Activated naive CD4-positive, alpha-beta T cell treated with anti-CD3 and anti-CD28 coated beads, Interleukin-2, amount 10 ng/mL, durations not matched to agents 7 days and 5 days (primary cell): ENCODE measurements around the gene NTN4.
"Not testable (repeated sequence)": the region's sequence is repeated elsewhere in the genome, so short reads cannot be mapped to it uniquely, and the experiment has no call there.

Experiments used
- CTCF ChIA-PET: fragments of 350-600 bp; sonication (Branson Sonifier 250); formaldehyde crosslinking; loops from one replicate; lab custom pipeline; 2021; ENCODE audit warnings: antibody characterized with exemption; lab: Charles Lee
- DNase-seq: peaks from one replicate; pipeline ENCODE4 v3.0.0-alpha.2; 2020
- H3K27ac Mint-ChIP-seq: one replicate; pipeline ENCODE4 v1.8.0; 2021; ENCODE audit warnings: mild to moderate bottlenecking, moderate library complexity, mixed read lengths
- H3K27me3 Mint-ChIP-seq: one replicate; pipeline ENCODE4 v1.8.0; 2021; ENCODE audit warnings: mild to moderate bottlenecking, mixed read lengths
- H3K36me3 Mint-ChIP-seq: one replicate; pipeline ENCODE4 v1.8.0; 2021; ENCODE audit warnings: mixed read lengths
- H3K4me1 Mint-ChIP-seq: one replicate; pipeline ENCODE4 v1.8.0; 2021; ENCODE audit warnings: mixed read lengths
- H3K4me3 Mint-ChIP-seq: one replicate; pipeline ENCODE4 v1.8.0; 2021; ENCODE audit warnings: mild to moderate bottlenecking, moderate library complexity, mixed read lengths
- H3K9me3 Mint-ChIP-seq: one replicate; pipeline ENCODE4 v1.8.0; 2021; ENCODE audit warnings: mixed read lengths

NTN4 gene

DNA sequence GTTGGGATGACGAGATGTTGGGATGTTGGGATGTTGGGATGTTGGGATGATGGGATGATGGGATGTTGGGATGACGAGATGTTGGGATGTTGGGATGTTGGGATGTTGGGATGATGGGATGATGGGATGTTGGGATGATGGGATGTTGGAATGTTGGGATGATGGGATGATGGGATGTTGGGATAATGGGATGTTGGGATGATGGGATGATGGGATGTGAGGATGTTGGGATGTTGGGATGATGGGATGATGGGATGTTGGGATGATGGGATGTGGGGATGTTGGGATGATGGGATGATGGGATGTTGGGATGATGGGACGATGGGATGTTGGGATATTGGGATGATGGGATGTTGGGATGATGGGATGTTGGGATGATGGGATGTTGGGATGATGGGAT, 135.9 kb downstream of the NTN4 start:
- H3K27ac Mint-ChIP-seq, H3K36me3 Mint-ChIP-seq, H3K4me3 Mint-ChIP-seq, H3K9me3 Mint-ChIP-seq, H3K27me3 Mint-ChIP-seq, H3K4me1 Mint-ChIP-seq, CTCF ChIA-PET, DNase-seq: not testable (repeated sequence)

DNA sequence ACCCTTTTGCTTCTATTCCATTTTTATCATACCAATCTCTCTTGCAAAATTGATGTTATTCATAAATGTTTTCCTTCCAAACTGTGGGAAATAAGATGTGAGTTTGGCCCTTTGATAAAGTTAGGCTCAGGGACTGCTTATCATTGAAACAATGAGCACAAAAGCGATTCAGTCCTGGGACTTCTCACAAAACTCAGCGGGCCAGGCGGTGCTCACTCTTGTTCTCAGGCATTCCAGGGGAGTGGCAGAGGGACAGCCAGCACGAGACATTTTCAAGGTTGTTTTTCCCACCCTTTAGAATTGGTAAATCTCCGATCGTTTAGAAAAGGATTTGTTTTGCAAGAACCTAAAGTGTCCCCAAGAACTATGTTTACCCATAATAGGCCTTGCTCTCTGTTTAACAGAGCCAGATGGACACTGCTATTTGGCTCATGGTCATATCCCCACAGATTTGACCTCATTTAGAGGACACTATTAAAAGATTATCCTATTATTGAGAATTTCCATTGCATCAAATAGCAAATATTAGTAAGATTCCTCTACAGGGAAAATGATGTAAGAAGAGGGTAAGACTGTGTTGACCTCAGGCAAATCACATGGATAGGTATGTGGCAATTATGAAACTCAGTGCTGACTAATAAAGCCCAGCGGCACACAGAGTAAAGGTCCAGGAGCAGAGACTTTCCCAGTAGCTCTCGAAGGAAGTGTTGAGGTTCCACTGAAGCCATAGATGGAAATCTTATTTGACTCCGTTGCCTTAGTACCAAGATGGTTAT, 136.6 kb downstream of the NTN4 start:
- H3K4me1 Mint-ChIP-seq = no peaks in the 10 kb centered on the region
- DNase-seq = no peak
- H3K27me3 Mint-ChIP-seq = no peaks in the 10 kb centered on the region
- H3K36me3 Mint-ChIP-seq = no peaks in the 10 kb centered on the region
- no peak overlapping the region for H3K27ac Mint-ChIP-seq
- CTCF ChIA-PET = no interaction called here
- peaks cover 5% of the 10 kb centered on the region for H3K9me3 Mint-ChIP-seq
- H3K4me3 Mint-ChIP-seq = no peak overlapping the region

DNA sequence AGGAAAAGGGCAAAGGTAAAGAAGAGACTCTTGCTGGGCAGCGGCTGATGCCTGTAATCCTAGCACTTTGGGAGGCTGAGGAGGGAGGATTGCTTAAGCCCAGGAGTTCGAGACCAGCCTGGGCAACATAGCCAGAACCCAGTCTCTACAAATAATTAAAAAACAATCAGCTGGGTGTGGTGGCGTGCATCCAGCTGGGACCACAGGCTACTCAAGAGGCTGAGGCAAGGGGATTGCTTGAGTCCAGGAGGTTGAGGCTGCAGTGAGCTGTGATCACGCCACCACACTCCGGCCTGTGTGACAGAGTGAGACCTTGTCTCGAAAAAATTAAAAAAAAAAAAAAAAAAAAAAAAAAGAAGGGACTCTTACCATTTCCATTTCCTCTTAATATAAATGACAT, 138.9 kb downstream of the NTN4 start:
- Mint-ChIP-seq H3K4me1 (no peaks in the 10 kb centered on the region), H3K9me3 (peaks cover 5% of the 10 kb centered on the region), H3K36me3 (no peaks in the 10 kb centered on the region), H3K4me3 (no peak overlapping the region), H3K27me3 (peaks cover 4% of the 10 kb centered on the region), H3K27ac (no peak overlapping the region)
- CTCF ChIA-PET = no interaction called here
- no peak for DNase-seq

DNA sequence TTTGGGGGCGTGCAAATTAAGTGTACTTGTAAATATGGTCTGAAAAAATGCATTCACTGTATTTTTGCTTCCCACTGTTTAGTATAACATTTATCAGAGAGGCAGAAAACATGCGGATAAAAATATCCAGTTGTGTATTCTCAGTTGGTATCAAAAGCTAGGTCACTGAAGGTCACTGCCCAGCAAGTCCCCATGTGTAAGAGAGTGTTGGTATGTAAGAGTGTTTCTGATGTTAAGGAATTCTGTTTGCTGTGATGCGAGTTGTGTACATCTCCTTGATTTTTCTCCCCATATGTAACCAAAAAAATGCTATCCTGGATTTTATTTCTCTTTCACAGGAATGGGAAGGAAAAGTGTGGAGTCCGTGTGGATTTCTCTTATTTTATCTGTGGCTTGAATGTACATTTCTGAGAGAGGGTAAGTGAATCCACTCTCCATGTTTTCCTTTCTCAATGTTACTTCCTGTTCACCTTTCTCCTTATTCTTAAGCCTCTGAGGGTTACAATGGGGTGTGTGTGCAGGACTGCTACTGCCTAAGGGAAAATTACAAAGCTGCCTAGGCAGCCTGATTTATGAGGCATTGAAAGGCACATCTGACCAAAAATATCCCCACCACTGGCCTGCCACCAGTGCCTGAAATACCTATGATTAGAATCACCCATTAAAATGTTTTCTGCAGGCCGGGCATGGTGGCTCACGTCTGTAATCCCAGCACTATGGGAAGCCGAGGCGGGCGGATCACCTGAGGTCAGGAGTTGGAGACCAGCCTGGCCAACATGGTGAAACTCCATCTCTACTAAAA, 141.4 kb downstream of the NTN4 start:
- Mint-ChIP-seq H3K27ac (no peak overlapping the region), H3K9me3 (peaks cover under 1% of the 10 kb centered on the region), H3K4me3 (no peak overlapping the region), H3K4me1 (no peaks in the 10 kb centered on the region), H3K27me3 (peaks cover 4% of the 10 kb centered on the region), H3K36me3 (no peaks in the 10 kb centered on the region)
- no peak for DNase-seq
- CTCF ChIA-PET = no interaction called here

GRCh38 chr12:95646781-95647190, 143.8 kb downstream of the NTN4 start:
- H3K9me3 Mint-ChIP-seq = no peaks in the 10 kb centered on the region
- H3K27me3 Mint-ChIP-seq = peaks cover 4% of the 10 kb centered on the region
- no peak overlapping the region for H3K4me3 Mint-ChIP-seq
- no peaks in the 10 kb centered on the region for H3K36me3 Mint-ChIP-seq
- DNase-seq = no peak
- CTCF ChIA-PET = no interaction called here
- H3K4me1 Mint-ChIP-seq = no peaks in the 10 kb centered on the region
- no peak overlapping the region for H3K27ac Mint-ChIP-seq

DNA sequence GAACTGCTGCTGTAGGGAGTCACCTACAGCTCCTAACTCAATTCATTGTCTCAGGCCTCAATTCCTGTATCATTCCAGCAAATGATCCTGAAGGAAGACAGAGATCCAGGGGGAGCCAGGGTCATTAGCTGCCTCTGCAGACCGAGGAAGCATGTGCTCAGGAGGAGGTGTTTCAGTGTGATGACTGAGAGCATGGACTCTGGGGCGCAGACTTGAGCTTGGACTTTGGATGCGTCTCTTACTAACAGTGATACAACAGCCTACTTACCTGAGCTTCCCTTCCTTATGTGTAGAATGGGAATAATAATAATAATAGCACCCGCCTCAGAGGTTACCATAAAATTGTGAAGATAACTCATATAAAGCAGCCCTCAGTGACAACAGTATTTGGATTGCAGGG, 147.3 kb downstream of the NTN4 start:
- Mint-ChIP-seq H3K27me3 (peaks cover 4% of the 10 kb centered on the region), H3K9me3 (no peaks in the 10 kb centered on the region), H3K27ac (no peak overlapping the region), H3K36me3 (no peaks in the 10 kb centered on the region), H3K4me3 (no peak overlapping the region), H3K4me1 (no peaks in the 10 kb centered on the region)
- CTCF ChIA-PET = no interaction called here
- no peak for DNase-seq

- no peaks in the 10 kb centered on the region for H3K9me3 Mint-ChIP-seq
- DNase-seq = no peak
- H3K27me3 Mint-ChIP-seq = peaks cover 4% of the 10 kb centered on the region
- no peaks in the 10 kb centered on the region for H3K4me1 Mint-ChIP-seq
- CTCF ChIA-PET = no interaction called here
- no peaks in the 10 kb centered on the region for H3K36me3 Mint-ChIP-seq
- no peak overlapping the region for H3K4me3 Mint-ChIP-seq
- no peak overlapping the region for H3K27ac Mint-ChIP-seq
Observed at GRCh38 chr12:95642583-95642982, 148.0 kb downstream of the NTN4 start.

DNA sequence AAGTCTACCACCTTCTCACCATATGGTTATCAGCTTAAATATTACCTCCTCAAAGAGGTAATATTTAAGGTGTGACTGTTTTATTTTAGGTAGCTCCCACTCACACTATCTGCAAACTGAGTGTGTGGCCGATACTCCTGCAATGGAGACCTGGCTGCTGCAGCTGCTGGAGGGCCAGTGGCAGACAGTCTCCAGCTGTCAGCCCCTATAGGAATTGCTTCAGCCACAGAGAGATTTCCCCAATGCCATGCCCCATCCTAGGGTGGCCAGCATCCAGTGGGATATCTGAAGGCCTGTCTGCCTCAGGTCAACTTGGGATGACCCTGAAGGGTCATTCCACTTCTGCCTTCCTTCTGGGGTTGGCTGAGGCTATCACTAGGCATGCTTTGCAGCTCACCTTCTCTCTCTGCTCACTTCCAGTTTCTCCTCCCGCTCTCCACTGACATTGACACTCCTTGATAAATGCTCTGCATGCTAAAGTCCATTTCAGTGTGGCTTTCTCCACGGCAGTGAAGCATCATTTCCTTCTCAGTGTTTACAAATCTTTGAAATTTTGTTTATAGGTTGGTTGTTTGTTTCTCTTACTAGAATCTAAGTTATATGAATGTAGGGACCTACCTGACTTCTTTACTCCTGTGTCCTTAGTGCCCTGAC, 149.1 kb downstream of the NTN4 start:
- no peaks in the 10 kb centered on the region for H3K9me3 Mint-ChIP-seq
- no peaks in the 10 kb centered on the region for H3K4me1 Mint-ChIP-seq
- no peaks in the 10 kb centered on the region for H3K27me3 Mint-ChIP-seq
- CTCF ChIA-PET = no interaction called here
- no peak overlapping the region for H3K27ac Mint-ChIP-seq
- no peak for DNase-seq
- H3K36me3 Mint-ChIP-seq = no peaks in the 10 kb centered on the region
- H3K4me3 Mint-ChIP-seq = no peak overlapping the region

DNA sequence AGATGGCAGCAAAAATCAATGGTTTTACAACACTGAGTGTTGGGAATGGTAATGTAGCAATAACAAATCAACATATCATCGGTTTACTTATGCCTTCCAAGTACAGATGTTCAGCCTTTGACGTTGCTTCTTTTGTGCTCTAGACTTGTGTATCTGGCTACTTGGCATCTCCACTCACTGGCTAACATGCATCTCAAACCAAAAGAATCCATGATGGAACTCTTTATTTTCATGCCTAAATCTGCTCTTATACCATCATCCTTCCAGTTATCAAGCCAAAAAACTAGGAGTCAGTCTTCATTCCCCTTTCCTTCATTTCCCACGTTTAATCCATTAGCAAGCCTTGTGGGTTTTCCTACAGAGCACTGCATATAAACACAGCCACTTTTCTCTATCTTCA, 150.0 kb downstream of the NTN4 start:
- Mint-ChIP-seq H3K27me3 (no peaks in the 10 kb centered on the region), H3K36me3 (no peaks in the 10 kb centered on the region), H3K4me1 (no peaks in the 10 kb centered on the region), H3K27ac (no peak overlapping the region), H3K9me3 (no peaks in the 10 kb centered on the region), H3K4me3 (no peak overlapping the region)
- CTCF ChIA-PET = no interaction called here
- no peak for DNase-seq

GRCh38 chr12:95637471-95638155, 153.0 kb downstream of the NTN4 start:
- Mint-ChIP-seq H3K9me3 (no peaks in the 10 kb centered on the region), H3K4me3 (no peak overlapping the region), H3K4me1 (no peaks in the 10 kb centered on the region), H3K27ac (no peak overlapping the region), H3K36me3 (no peaks in the 10 kb centered on the region), H3K27me3 (no peaks in the 10 kb centered on the region)
- no peak for DNase-seq
- CTCF ChIA-PET = no interaction called here

- Mint-ChIP-seq H3K4me3 (no peak overlapping the region), H3K36me3 (no peaks in the 10 kb centered on the region), H3K27ac (no peak overlapping the region), H3K27me3 (no peaks in the 10 kb centered on the region), H3K9me3 (no peaks in the 10 kb centered on the region), H3K4me1 (no peaks in the 10 kb centered on the region)
- CTCF ChIA-PET = no interaction called here
- DNase-seq = no peak
Observed at GRCh38 chr12:95637010-95637409, 153.6 kb downstream of the NTN4 start.

GRCh38 chr12:95634622-95635621, 155.6 kb downstream of the NTN4 start:
- no peaks in the 10 kb centered on the region for H3K4me1 Mint-ChIP-seq
- CTCF ChIA-PET = interaction anchor here (1.4 kb wide), 1 partner anchor 364 kb away, joined by 3 read pairs; no protein-coding TSS in a partner anchor
- H3K27ac Mint-ChIP-seq = no peak overlapping the region
- no peaks in the 10 kb centered on the region for H3K36me3 Mint-ChIP-seq
- no peak for DNase-seq
- no peak overlapping the region for H3K4me3 Mint-ChIP-seq
- no peaks in the 10 kb centered on the region for H3K27me3 Mint-ChIP-seq
- H3K9me3 Mint-ChIP-seq = no peaks in the 10 kb centered on the region

- CTCF ChIA-PET = interaction anchor here (1.4 kb wide), 1 partner anchor 365 kb away, joined by 3 read pairs; no protein-coding TSS in a partner anchor
- Mint-ChIP-seq H3K4me3 (no peak overlapping the region), H3K27ac (no peak overlapping the region), H3K4me1 (no peaks in the 10 kb centered on the region), H3K9me3 (no peaks in the 10 kb centered on the region), H3K27me3 (no peaks in the 10 kb centered on the region), H3K36me3 (no peaks in the 10 kb centered on the region)
- no peak for DNase-seq
Observed at GRCh38 chr12:95633732-95634465, 156.7 kb downstream of the NTN4 start.
